Fibroblast of upper back skin (primary cell): ENCODE results near the gene RHEB.

Experiments
- DNase-seq: peaks from one replicate; pipeline ENCODE4 v3.0.0-alpha.2; 2013

The RHEB gene

GRCh38 chr7:151501676-151502075 is 18.0 kb downstream of the RHEB start:
- no peak for DNase-seq

DNA sequence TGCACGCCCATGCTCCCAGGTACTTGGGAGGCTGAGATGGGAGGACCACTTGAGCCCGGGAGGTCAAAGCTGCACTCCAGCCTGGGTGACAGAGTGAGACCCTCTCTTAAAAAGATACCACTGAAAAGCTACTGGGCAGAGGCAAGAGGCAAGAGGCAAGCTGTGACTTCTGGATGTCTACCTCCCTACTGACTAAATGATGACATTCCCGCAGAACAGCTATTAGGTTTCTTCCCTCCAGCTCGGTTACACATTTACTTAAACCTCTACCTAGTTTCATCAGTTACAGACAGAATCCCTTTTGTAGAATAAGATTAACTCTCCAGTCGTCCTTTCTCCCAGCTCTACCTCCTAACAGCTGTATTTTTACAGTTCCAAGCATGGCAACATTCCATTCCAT is 21.2 kb downstream of the RHEB start:
- no peak for DNase-seq

DNA sequence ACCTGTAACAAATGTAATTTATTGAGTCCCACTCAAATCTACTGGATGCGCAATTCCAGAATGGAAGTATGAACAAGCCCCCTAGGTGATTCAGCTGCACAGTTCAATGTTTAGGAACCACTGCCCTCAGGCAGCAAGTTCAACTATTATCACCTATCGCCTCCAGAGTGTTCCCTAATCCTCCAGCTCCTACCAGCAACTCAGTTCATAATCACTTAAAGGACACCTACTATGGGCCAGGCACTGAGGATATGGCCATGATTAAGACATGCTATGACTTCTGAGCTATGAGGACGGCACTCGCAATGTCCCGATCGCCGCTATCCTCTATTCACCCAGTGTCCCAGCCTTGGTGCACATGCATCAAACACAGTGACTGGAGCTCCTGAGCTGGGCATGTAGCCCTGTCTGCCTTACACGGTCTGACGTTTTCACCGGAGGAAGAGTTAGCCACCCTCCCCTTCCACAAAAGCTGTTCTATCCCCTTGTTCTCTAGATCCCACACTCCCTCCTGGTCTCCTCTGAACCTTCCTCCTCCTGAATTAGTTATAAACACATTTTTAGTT is 22.3 kb downstream of the RHEB start:
- no peak for DNase-seq

- no peak for DNase-seq
These were observed 24.3 kb downstream of the RHEB start for GRCh38 chr7:151495360-151495759.

GRCh38 chr7:151494298-151495284 is 25.1 kb downstream of the RHEB start:
- DNase-seq: no peak

DNA sequence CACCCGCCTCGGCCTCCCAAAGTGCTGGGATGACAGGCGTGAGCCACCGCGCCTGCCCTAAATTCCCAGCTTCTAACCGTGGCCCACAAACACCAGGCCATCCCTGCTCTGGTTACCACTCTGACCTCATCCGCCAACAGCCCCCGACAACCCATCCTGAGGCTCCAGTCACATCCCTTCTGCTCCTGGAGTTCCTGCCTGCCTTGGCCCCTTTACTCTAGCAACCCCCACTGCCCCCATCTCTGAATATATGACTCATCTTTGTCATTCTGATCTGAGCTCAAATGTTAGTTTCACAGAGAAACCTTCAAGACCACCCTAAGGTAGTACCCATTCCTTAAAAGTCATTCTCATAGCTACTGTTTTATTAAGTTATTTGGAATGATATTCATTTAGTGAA is 26.6 kb downstream of the RHEB start:
- DNase-seq: no peak

- DNase-seq: peak; percentile 94
These were observed 27.8 kb downstream of the RHEB start for GRCh38 chr7:151491859-151492258.

- peak; percentile 47 for DNase-seq
These were observed 29.1 kb downstream of the RHEB start for GRCh38 chr7:151490456-151491105.

DNA sequence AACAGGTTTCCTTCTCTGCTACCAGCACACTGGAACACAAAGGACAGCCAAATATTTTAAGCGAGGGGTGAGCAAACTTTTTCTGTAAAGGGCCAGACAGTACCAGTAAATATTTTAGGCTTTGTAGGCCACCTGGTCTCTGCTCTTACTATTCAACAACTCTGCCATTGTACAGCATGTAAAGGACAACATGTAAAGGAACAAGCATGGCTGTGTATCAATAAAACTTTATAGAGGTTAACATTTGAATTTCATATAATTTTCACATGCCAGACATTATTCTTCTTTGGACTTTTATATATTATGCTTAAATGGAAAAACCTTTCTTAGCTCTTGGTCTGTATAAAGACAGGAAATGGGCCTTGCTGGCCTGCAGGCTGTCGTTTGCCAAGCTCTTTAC is 30.2 kb downstream of the RHEB start:
- DNase-seq: no peak

GRCh38 chr7:151488096-151488495 is 31.6 kb downstream of the RHEB start:
- DNase-seq: no peak

DNA sequence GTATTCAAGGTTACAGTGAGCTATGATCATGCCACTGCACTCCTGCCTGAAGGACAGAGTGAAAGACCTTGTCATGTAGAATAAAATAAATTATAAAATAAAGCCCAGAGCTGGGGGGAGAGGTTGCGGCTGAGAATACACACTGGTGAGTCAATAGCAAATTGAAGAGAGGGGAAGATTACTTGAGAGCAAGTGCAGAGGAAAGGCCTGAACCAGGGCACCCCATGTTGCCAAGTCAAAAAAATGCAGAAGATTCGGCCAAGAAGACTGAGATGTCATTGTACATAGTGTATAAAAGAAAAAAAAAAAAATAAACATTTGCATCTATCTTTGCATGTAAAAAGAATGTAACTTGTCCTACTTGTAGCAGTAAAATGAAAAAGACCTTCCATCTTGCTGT is 32.5 kb downstream of the RHEB start:
- no peak for DNase-seq

DNA sequence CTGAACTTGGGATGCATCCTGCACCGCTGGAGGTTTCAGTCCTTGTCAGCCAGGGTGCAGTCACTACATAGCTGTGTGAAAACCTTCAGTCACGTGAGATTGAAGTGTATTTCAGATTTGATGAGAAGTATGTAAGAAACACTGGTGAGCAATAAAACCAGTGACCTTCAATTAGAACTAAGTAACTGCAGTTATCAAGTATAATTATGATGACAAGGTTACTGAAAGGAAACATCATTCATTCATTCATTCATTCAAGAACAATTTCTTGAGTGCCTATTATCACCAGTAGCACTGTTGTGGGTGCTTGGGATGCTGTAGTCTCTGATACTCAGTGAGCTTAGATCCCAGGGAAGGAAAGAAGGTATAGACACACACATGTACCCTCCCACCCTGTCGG is 33.6 kb downstream of the RHEB start:
- DNase-seq: no peak

GRCh38 chr7:151484971-151485707 is 34.6 kb downstream of the RHEB start:
- peak; percentile 82 for DNase-seq

GRCh38 chr7:151483711-151483983 is 36.0 kb downstream of the RHEB start:
- no peak for DNase-seq

DNA sequence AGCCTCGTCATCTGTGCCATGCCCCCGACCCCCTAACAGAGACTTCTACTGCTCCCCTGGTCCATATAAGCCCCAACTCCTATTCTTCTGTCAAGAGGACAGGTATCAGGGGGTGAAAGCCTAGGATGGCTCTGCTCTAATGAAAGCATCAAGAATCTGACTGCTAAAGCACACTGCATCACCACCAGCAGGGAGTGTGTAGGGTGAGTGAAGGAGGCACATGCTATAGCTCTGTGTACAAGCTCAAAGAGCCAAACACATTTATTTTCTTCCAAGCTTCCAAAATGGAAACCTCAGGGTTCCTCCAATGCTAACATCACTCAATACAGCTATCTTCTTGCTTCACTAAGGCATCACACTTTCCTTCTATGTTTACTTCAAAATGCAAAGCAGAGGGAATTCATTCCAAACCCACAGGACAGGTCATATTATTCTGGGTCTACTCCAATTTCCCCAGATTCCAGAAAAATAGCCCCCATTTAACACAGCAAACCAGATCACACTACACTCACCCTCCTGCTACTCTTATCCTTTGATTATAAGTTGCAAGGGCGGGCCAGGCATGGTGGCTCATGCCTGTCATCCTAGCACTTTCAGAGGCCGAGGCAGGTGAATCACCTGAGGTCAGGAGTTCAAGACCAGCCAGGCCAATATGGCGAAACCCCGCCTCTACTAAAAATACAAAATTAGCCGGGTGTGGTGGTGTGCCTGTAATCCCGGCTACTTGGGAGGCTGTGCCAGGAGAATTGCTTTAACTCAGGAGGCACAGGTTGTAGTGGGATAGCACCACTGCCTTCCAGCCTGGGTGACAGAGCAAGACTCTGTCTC is 36.6 kb downstream of the RHEB start:
- DNase-seq: no peak

GRCh38 chr7:151481650-151482505 is 37.8 kb downstream of the RHEB start:
- no peak for DNase-seq

GRCh38 chr7:151477867-151478266 is 41.8 kb downstream of the RHEB start:
- DNase-seq: no peak

DNA sequence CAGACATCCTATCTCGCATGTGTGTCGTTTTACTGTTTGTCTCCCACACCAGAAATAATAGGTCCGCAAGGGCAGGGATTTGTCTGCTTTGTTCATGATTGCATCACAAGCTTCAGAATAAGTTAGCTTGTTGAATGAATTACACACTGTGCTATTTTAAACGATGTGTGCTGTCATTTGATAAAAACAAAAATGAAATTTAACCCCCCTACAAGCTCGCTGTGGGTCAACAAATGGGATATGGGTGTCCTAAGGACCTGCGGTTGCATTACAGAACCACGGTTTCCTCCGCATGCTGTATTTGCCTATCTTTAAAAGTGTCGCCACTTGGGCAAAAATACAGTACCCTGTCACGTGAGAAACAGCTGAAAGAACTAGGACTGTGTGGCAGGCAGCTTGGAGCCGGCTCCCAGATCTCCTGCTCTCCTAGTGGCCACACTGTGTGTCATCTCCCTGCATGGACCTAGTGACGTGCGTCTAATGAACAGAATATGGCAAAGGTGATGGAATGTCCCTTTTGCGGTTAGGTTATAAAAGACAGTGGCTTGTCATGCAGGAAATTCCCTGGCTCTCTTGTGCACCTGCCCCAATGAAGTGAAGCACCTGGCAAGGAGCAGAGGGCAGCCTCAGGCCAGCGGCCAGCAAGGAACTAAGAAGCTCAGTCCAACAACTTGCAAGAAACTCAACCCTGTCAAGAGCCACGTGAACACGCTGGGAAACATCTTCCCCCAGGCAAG is 46.9 kb downstream of the RHEB start:
- no peak for DNase-seq

GRCh38 chr7:151470711-151471110 is 49.0 kb downstream of the RHEB start:
- DNase-seq: no peak

GRCh38 chr7:151469281-151469680 is 50.4 kb downstream of the RHEB start:
- DNase-seq: no peak
